Upper lobe of left lung (tissue), 6 donors: Measurements from ENCODE around the gene KLHL29. TPM values are rescaled to one million over a fixed set of nuclear protein-coding genes. Genes with fewer than 3 reads are reported as not detected.

Experiments
- ATAC-seq, 2 donors: fragments of 200-7000 bp; cut with Tn5 transposase; one replicate each; pipeline ENCODE4 v1.9.1; 2022; ENCODE audit warnings: mild to moderate bottlenecking in 2 of 2, moderate library complexity in 2 of 2; ENCODE audit not compliant: low FRiP score in 2 of 2
- DNase-seq, 2 donors: peaks; one replicate each; pipeline ENCODE4 v3.0.0-alpha.2; 2019 to 2020
- H3K27ac ChIP-seq, 4 donors: fragments of 200-600 bp; sonication (generic); one replicate each; pipeline ENCODE4 v1.5.1; 2016 to 2019
- H3K27me3 ChIP-seq, 4 donors: fragments of 200-600 bp; sonication (generic); one replicate each; pipeline ENCODE4 v1.5.1; 2017 to 2019
- H3K36me3 ChIP-seq, 4 donors: fragments of 200-600 bp; sonication (generic); one replicate each; pipeline ENCODE4 v1.5.1; 2016 to 2019
- H3K4me1 ChIP-seq, 4 donors: fragments of 200-600 bp; sonication (generic); one replicate each; pipeline ENCODE4 v1.5.1; 2018 to 2019
- H3K4me3 ChIP-seq, 4 donors: fragments of 200-600 bp; sonication (generic); one replicate each; pipeline ENCODE4 v1.5.1; 2017 to 2019; ENCODE audit warnings: mild to moderate bottlenecking in 2 of 4, moderate library complexity in 1 of 4
- H3K9me3 ChIP-seq, 4 donors: fragments of 200-600 bp; sonication (generic); one replicate each; pipeline ENCODE4 v1.5.1; 2018 to 2019
- EP300 ChIP-seq, 4 donors: sonication (generic); formaldehyde crosslinking; IDR thresholded peaks; one replicate each; pipeline ENCODE4 v1.5.1; 2017; ENCODE audit warnings: antibody characterized with exemption in 4 of 4, control low read depth in 2 of 4
- POLR2A ChIP-seq, 4 donors: fragments of 450-650 bp; IDR thresholded peaks; one replicate each; pipeline ENCODE4 v1.5.1; 2016 to 2017; ENCODE audit warnings: antibody characterized with exemption in 4 of 4, mild to moderate bottlenecking in 2 of 4
- POLR2AphosphoS5 ChIP-seq, 2 donors: sonication (generic); formaldehyde crosslinking; IDR thresholded peaks; one replicate each; pipeline ENCODE4 v1.5.1; 2017; ENCODE audit warnings: antibody characterized with exemption in 2 of 2
- WGBS, 2 donors: methylation state at CpG; one replicate each; pipeline ENCODE4 v1.1.5; 2017 to 2018; 5-methylcytosine and 5-hydroxymethylcytosine counted together
- total RNA-seq, 6 donors: library from RNA; depleted of rRNA in 4 of 6; stranded (reverse); fragments of >200 nt in 4 of 6; gene quantifications; one replicate each; pipeline versions ENCODE4 v1.1.0 to v1.2.1, GENCODE V29; 2016 to 2021
- TF ChIP-seq, protein P1 (sequence below), 6 experiments: fragments of 450-650 bp in 4 of 6; fragments of 200-600 bp in 2 of 6; sonication (generic) in 2 of 6; IDR thresholded peaks; one replicate each; pipeline ENCODE4 v1.5.1; 2016 to 2019; ENCODE audit warnings: antibody characterized with exemption in 6 of 6
- donor health status: DM: no; HTN: no; CAD: no; lungs with moderate emphysema.
- donor health status: DM: no; HTN: yes; CAD: no; lungs with severe emphysema.

The KLHL29 gene
- total RNA-seq, 6 donors from 2014 or later = 8.6 to 34.4 (median 18.2) TPM

DNA sequence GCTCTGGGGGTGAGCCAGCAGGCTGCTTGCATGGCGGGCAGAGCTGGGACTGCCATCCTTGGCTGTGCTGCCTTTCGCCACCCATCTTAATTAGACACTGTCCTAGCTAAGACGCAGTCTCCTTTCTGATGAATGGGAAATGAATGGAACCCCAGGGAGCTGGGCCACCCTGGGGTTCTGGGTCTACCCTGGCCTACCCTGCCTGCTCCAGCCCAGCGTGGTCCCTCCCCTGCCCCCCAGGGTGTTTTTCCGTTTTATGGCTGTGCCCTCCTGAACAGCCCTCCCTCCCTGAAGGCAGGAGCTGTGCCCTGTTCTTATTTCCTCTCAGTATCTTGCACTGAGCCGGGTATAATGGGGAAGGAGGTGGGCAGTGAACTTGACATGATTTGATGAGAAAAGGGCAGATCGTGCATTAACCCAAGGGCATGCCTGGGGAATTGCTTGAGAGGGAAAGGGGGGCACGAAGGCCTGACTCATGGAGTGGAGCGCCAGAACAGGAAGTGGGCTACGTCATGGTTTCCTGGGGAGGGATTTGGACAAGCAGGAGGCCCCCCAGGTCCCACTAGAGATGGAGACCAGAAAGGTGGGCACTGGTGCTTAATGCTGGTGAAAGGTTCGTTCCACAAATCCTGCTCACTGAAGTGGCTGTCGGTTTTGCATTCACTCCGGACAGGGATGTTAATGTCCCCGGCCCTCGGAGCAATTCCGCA, 165.0 kb downstream of the KLHL29 start:
- Histone ChIP-seq H3K36me3 (no peaks in the 10 kb centered on the region), H3K4me3 (no peak overlapping the region), H3K27ac (no peak overlapping the region), H3K27me3 (no peaks in the 10 kb centered on the region), H3K4me1 (no peaks in the 10 kb centered on the region), H3K9me3 (no peaks in the 10 kb centered on the region)
- WGBS, 2 donors = 73 to 74% methylated on average over 15 to 16 of the region's 16 CpGs
- ATAC-seq (no peak), DNase-seq (no peak)
- TF ChIP-seq, protein P1, sequence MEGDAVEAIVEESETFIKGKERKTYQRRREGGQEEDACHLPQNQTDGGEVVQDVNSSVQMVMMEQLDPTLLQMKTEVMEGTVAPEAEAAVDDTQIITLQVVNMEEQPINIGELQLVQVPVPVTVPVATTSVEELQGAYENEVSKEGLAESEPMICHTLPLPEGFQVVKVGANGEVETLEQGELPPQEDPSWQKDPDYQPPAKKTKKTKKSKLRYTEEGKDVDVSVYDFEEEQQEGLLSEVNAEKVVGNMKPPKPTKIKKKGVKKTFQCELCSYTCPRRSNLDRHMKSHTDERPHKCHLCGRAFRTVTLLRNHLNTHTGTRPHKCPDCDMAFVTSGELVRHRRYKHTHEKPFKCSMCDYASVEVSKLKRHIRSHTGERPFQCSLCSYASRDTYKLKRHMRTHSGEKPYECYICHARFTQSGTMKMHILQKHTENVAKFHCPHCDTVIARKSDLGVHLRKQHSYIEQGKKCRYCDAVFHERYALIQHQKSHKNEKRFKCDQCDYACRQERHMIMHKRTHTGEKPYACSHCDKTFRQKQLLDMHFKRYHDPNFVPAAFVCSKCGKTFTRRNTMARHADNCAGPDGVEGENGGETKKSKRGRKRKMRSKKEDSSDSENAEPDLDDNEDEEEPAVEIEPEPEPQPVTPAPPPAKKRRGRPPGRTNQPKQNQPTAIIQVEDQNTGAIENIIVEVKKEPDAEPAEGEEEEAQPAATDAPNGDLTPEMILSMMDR (IDR thresholded peaks at IDR 0.05) = no peak
- TF ChIP-seq POLR2AphosphoS5 (IDR thresholded peaks at IDR 0.05) (no peak), EP300 (IDR thresholded peaks at IDR 0.05) (no peak), POLR2A (IDR thresholded peaks at IDR 0.05) (no peak)

DNA sequence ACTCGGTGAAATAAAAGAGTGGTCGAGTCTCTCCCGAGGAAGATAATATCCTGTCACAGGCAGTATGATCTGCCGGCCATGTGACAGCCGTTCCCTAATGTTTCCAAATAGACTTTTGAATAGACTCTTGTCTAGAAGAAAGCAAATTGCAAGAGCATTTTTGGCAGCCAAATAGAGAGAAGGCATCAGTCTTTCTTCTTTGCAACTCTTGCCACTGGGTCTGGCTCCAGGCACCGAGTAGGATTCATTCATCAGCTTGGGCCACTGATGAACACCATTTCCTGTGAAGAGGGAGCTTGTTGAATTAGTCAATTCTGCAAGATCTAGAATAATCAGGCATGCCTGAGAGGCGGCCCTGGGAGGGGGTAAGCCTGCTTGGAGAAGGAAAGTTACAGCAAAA, 165.6 kb downstream of the KLHL29 start:
- ATAC-seq = no peak
- Histone ChIP-seq H3K27ac (no peak overlapping the region), H3K27me3 (no peaks in the 10 kb centered on the region), H3K4me3 (no peak overlapping the region), H3K4me1 (no peaks in the 10 kb centered on the region), H3K9me3 (no peaks in the 10 kb centered on the region), H3K36me3 (no peaks in the 10 kb centered on the region)
- TF ChIP-seq POLR2A (IDR thresholded peaks at IDR 0.05) (no peak), EP300 (IDR thresholded peaks at IDR 0.05) (no peak), POLR2AphosphoS5 (IDR thresholded peaks at IDR 0.05) (no peak)
- TF ChIP-seq, protein P1 (IDR thresholded peaks at IDR 0.05) = no peak
- WGBS, 2 donors = 68 to 71% methylated on average over 7 of the region's 7 CpGs
- no peak for DNase-seq

DNA sequence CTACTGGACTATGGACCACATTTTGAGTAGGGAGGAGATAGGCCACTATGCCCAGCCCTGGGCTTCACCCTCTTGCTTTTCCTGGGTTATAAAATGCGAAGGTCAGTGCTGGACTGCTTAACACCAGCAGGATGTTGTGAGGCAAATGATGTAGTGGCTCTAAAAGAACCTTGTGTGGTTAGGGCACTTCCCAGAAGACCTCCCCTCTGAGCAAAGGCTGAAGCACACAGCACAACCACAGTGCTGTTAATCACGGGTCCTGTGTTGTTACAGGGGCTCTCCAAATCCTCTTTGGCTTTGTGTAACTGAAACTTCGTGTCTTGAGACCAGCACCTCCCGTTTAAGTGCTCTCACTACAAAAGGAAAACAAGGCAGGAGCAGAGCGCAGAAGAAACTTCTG, 166.9 kb downstream of the KLHL29 start:
- H3K36me3 ChIP-seq = no peaks in the 10 kb centered on the region
- no peaks in the 10 kb centered on the region for H3K4me1 ChIP-seq
- no peaks in the 10 kb centered on the region for H3K27me3 ChIP-seq
- ATAC-seq (no peak), DNase-seq (no peak)
- no peak overlapping the region for H3K27ac ChIP-seq
- H3K4me3 ChIP-seq = no peak overlapping the region
- TF ChIP-seq POLR2AphosphoS5 (IDR thresholded peaks at IDR 0.05) = no peak
- no peak for TF ChIP-seq EP300 (IDR thresholded peaks at IDR 0.05)
- TF ChIP-seq, protein P1 (IDR thresholded peaks at IDR 0.05) = no peak
- TF ChIP-seq POLR2A (IDR thresholded peaks at IDR 0.05) = no peak
- WGBS, 2 donors = 66 to 69% methylated on average over 5 of the region's 5 CpGs
- no peaks in the 10 kb centered on the region for H3K9me3 ChIP-seq

DNA sequence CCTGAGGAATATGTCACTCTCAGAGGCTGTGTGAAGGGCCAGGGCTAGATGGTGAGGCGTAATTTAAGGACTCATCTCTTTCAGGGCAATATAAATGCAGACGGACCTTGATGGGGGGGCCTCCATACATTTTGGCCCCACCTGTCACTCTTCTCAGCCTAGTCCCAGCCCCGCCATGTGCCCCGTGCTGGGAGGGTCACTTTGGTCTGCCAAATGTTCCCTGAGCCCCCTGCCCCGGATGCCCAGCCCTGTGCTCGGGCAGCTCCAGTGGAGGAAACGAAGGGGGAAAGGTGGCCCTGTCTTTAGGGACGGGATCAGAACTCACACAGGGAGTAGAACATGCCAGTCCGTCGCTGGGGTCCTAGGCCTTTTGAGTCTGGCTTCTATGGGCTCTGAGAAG, 168.6 kb downstream of the KLHL29 start:
- Histone ChIP-seq H3K4me3 (no peak overlapping the region), H3K9me3 (no peaks in the 10 kb centered on the region), H3K27ac (peak overlapping the region in 3 of 4 donors; percentile 40 to 71 (median 68)), H3K36me3 (no peaks in the 10 kb centered on the region), H3K4me1 (no peaks in the 10 kb centered on the region), H3K27me3 (no peaks in the 10 kb centered on the region)
- DNase-seq (no peak), ATAC-seq (no peak)
- 85 to 86% methylated on average over 6 to 10 of the region's 10 CpGs for WGBS, 2 donors
- no peak for TF ChIP-seq EP300 (IDR thresholded peaks at IDR 0.05)
- TF ChIP-seq POLR2A (IDR thresholded peaks at IDR 0.05) = no peak
- TF ChIP-seq, protein P1 (IDR thresholded peaks at IDR 0.05) = no peak
- TF ChIP-seq POLR2AphosphoS5 (IDR thresholded peaks at IDR 0.05) = no peak
